Measurements from ENCODE around the gene PPP1R3E. TPM values are rescaled to one million over a fixed set of nuclear protein-coding genes. Genes with fewer than 3 reads are reported as not detected.

PPP1R3E gene
- total RNA-seq, 1 experiment from 2014 or later: 0.30 TPM

GRCh38 chr14:23306412-23307145 is 3.9 kb upstream of the PPP1R3E start, which contains the start of gene BCL2L2:
BCL2L2 (plus strand) TSS chr14:23306833; CDS start chr14:23307768, 935 bp downstream.
- Histone ChIP-seq H3K36me3 (peaks cover 14% of the 10 kb centered on the region), H3K4me3 (peak within 1 kb of the TSS; percentile 92), H3K9me3 (no peaks in the 10 kb centered on the region), H3K27me3 (no peaks in the 10 kb centered on the region)
- DNase-seq: peak; percentile 91

GRCh38 chr14:23301969-23302289 is 730 bp downstream of the PPP1R3E start:
- H3K36me3 ChIP-seq: peaks cover 1% of the 10 kb centered on the region; the same call in 1 of the 2 replicates
- no peak for DNase-seq
- H3K4me3 ChIP-seq: peak overlapping the region; percentile 66
- H3K9me3 ChIP-seq: no peaks in the 10 kb centered on the region
- no peaks in the 10 kb centered on the region for H3K27me3 ChIP-seq

GRCh38 chr14:23301288-23301968 is 1.2 kb downstream of the PPP1R3E start:
- Histone ChIP-seq H3K9me3 (no peaks in the 10 kb centered on the region), H3K4me3 (peak overlapping the region; percentile 78), H3K36me3 (no peaks in the 10 kb centered on the region; the same call in 1 of the 2 replicates), H3K27me3 (no peaks in the 10 kb centered on the region)
- peak; percentile 95 for DNase-seq

GRCh38 chr14:23300687-23301223 is 1.9 kb downstream of the PPP1R3E start:
- Histone ChIP-seq H3K36me3 (no peaks in the 10 kb centered on the region; the same call in 1 of the 2 replicates), H3K27me3 (no peaks in the 10 kb centered on the region)
- DNase-seq: no peak

GRCh38 chr14:23299986-23300686 is 2.5 kb downstream of the PPP1R3E start:
- Histone ChIP-seq H3K36me3 (no peaks in the 10 kb centered on the region; the same call in 1 of the 2 replicates), H3K4me3 (peak overlapping the region; percentile 78), H3K27me3 (no peaks in the 10 kb centered on the region), H3K9me3 (no peaks in the 10 kb centered on the region)
- no peak for DNase-seq

More at GRCh38 chr14:23300687-23301223, 1.9 kb downstream of the PPP1R3E start:
- H3K4me3 ChIP-seq: peak overlapping the region; percentile 78
- H3K9me3 ChIP-seq: no peaks in the 10 kb centered on the region

- no peaks in the 10 kb centered on the region; the same call in 1 of the 2 replicates for H3K36me3 ChIP-seq
- no peaks in the 10 kb centered on the region for H3K9me3 ChIP-seq
- H3K27me3 ChIP-seq: no peaks in the 10 kb centered on the region
- no peak overlapping the region for H3K4me3 ChIP-seq
- DNase-seq: no peak
These were observed 3.3 kb downstream of the PPP1R3E start for GRCh38 chr14:23299211-23299957.

- DNase-seq: no peak
- H3K27me3 ChIP-seq: no peaks in the 10 kb centered on the region
- no peaks in the 10 kb centered on the region; the same call in 1 of the 2 replicates for H3K36me3 ChIP-seq
- no peak overlapping the region for H3K4me3 ChIP-seq
- no peaks in the 10 kb centered on the region for H3K9me3 ChIP-seq
These were observed 4.9 kb downstream of the PPP1R3E start for GRCh38 chr14:23297611-23298277.

GRCh38 chr14:23297096-23297495 is 5.6 kb downstream of the PPP1R3E start:
- no peaks in the 10 kb centered on the region for H3K27me3 ChIP-seq
- no peaks in the 10 kb centered on the region; the same call in 1 of the 2 replicates for H3K36me3 ChIP-seq
- H3K4me3 ChIP-seq: no peak overlapping the region
- DNase-seq: no peak
- H3K9me3 ChIP-seq: no peaks in the 10 kb centered on the region

GRCh38 chr14:23296012-23296777 is 6.5 kb downstream of the PPP1R3E start:
- no peaks in the 10 kb centered on the region; the same call in 1 of the 2 replicates for H3K36me3 ChIP-seq
- H3K9me3 ChIP-seq: no peaks in the 10 kb centered on the region
- H3K4me3 ChIP-seq: no peak overlapping the region
- no peaks in the 10 kb centered on the region for H3K27me3 ChIP-seq
- no peak for DNase-seq

GRCh38 chr14:23294734-23295561 is 7.7 kb downstream of the PPP1R3E start:
- Histone ChIP-seq H3K4me3 (no peak overlapping the region), H3K27me3 (no peaks in the 10 kb centered on the region), H3K36me3 (no peaks in the 10 kb centered on the region; the same call in 1 of the 2 replicates), H3K9me3 (no peaks in the 10 kb centered on the region)
- DNase-seq: peak; percentile 7

GRCh38 chr14:23286902-23287479 is 15.7 kb downstream of the PPP1R3E start:
- peak overlapping the region; percentile 70 for H3K4me3 ChIP-seq
- H3K27me3 ChIP-seq: no peaks in the 10 kb centered on the region

GRCh38 chr14:23286020-23286901 is 16.4 kb downstream of the PPP1R3E start, which contains the start of gene HOMEZ:
HOMEZ (minus strand) TSS chr14:23286132; CDS start chr14:23285952, 180 bp downstream.
- peak; percentile 97 for DNase-seq

More at GRCh38 chr14:23286902-23287479, 15.7 kb downstream of the PPP1R3E start:
- no peak for DNase-seq
- Histone ChIP-seq H3K9me3 (no peaks in the 10 kb centered on the region), H3K36me3 (no peaks in the 10 kb centered on the region)

GRCh38 chr14:23285530-23286019 is 17.1 kb downstream of the PPP1R3E start:
- Histone ChIP-seq H3K4me3 (peak overlapping the region; percentile 70), H3K9me3 (no peaks in the 10 kb centered on the region), H3K27me3 (no peaks in the 10 kb centered on the region), H3K36me3 (no peaks in the 10 kb centered on the region)
- DNase-seq: no peak

More at GRCh38 chr14:23286020-23286901, 16.4 kb downstream of the PPP1R3E start, which contains the start of gene HOMEZ:
- Histone ChIP-seq H3K27me3 (no peaks in the 10 kb centered on the region), H3K36me3 (no peaks in the 10 kb centered on the region), H3K9me3 (no peaks in the 10 kb centered on the region), H3K4me3 (peak within 1 kb of the TSS; percentile 70)

Data from MG63 (cell line).